ENCODE data around the gene NNT.
"Not testable (repeated sequence)": the region's sequence is repeated elsewhere in the genome, so short reads cannot be mapped to it uniquely, and the experiment has no call there.

DNA sequence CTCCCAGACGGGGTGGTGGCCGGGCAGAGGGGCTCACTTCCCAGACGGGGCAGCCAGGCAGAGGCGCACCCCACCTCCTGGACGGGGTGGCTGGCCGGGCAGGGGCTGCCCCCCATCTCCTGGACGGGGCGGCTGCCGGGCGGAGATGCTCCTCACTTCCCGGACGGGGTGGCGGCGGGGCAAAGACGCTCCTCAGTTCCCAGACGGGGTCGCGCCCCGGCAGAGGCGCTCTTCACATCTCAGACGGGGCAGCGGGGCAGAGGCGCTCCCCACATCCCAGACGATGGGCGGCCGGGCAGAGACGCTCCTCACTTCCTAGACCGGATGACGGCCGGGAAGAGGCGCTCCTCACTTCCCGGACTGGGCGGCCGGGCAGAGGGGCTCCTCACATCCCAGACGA is 62.8 kb downstream of the NNT start:
- TF ChIP-seq KDM5A (IDR thresholded peaks at IDR 0.05; ENCODE audit: low read length); TAF1 (IDR thresholded peaks at IDR 0.05; ENCODE audit: low read depth, low read length); TCF12 (IDR thresholded peaks at IDR 0.05; ENCODE audit: low read depth, low read length); CTCF (IDR thresholded peaks at IDR 0.05; ENCODE audit: control extremely low read depth in 1 of 3, insufficient read depth in 1 of 3, low read depth in 1 of 3, low read length in 3 of 3); MAX (IDR thresholded peaks at IDR 0.05); POLR2AphosphoS5 (IDR thresholded peaks at IDR 0.05; ENCODE audit: low read depth, low read length); CEBPB (IDR thresholded peaks at IDR 0.05; ENCODE audit: low read depth, low read length); RXRA (IDR thresholded peaks at IDR 0.05; ENCODE audit: insufficient read depth, low read depth, low read length): not testable (repeated sequence)
- TF ChIP-seq, protein P1, sequence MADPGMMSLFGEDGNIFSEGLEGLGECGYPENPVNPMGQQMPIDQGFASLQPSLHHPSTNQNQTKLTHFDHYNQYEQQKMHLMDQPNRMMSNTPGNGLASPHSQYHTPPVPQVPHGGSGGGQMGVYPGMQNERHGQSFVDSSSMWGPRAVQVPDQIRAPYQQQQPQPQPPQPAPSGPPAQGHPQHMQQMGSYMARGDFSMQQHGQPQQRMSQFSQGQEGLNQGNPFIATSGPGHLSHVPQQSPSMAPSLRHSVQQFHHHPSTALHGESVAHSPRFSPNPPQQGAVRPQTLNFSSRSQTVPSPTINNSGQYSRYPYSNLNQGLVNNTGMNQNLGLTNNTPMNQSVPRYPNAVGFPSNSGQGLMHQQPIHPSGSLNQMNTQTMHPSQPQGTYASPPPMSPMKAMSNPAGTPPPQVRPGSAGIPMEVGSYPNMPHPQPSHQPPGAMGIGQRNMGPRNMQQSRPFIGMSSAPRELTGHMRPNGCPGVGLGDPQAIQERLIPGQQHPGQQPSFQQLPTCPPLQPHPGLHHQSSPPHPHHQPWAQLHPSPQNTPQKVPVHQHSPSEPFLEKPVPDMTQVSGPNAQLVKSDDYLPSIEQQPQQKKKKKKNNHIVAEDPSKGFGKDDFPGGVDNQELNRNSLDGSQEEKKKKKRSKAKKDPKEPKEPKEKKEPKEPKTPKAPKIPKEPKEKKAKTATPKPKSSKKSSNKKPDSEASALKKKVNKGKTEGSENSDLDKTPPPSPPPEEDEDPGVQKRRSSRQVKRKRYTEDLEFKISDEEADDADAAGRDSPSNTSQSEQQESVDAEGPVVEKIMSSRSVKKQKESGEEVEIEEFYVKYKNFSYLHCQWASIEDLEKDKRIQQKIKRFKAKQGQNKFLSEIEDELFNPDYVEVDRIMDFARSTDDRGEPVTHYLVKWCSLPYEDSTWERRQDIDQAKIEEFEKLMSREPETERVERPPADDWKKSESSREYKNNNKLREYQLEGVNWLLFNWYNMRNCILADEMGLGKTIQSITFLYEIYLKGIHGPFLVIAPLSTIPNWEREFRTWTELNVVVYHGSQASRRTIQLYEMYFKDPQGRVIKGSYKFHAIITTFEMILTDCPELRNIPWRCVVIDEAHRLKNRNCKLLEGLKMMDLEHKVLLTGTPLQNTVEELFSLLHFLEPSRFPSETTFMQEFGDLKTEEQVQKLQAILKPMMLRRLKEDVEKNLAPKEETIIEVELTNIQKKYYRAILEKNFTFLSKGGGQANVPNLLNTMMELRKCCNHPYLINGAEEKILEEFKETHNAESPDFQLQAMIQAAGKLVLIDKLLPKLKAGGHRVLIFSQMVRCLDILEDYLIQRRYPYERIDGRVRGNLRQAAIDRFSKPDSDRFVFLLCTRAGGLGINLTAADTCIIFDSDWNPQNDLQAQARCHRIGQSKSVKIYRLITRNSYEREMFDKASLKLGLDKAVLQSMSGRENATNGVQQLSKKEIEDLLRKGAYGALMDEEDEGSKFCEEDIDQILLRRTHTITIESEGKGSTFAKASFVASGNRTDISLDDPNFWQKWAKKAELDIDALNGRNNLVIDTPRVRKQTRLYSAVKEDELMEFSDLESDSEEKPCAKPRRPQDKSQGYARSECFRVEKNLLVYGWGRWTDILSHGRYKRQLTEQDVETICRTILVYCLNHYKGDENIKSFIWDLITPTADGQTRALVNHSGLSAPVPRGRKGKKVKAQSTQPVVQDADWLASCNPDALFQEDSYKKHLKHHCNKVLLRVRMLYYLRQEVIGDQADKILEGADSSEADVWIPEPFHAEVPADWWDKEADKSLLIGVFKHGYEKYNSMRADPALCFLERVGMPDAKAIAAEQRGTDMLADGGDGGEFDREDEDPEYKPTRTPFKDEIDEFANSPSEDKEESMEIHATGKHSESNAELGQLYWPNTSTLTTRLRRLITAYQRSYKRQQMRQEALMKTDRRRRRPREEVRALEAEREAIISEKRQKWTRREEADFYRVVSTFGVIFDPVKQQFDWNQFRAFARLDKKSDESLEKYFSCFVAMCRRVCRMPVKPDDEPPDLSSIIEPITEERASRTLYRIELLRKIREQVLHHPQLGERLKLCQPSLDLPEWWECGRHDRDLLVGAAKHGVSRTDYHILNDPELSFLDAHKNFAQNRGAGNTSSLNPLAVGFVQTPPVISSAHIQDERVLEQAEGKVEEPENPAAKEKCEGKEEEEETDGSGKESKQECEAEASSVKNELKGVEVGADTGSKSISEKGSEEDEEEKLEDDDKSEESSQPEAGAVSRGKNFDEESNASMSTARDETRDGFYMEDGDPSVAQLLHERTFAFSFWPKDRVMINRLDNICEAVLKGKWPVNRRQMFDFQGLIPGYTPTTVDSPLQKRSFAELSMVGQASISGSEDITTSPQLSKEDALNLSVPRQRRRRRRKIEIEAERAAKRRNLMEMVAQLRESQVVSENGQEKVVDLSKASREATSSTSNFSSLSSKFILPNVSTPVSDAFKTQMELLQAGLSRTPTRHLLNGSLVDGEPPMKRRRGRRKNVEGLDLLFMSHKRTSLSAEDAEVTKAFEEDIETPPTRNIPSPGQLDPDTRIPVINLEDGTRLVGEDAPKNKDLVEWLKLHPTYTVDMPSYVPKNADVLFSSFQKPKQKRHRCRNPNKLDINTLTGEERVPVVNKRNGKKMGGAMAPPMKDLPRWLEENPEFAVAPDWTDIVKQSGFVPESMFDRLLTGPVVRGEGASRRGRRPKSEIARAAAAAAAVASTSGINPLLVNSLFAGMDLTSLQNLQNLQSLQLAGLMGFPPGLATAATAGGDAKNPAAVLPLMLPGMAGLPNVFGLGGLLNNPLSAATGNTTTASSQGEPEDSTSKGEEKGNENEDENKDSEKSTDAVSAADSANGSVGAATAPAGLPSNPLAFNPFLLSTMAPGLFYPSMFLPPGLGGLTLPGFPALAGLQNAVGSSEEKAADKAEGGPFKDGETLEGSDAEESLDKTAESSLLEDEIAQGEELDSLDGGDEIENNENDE (IDR thresholded peaks at IDR 0.05; ENCODE audit: insufficient replicate concordance, low read length) = not testable (repeated sequence)
